Colonic mucosa (tissue), 4 donors: ENCODE data around the gene FAN1. TPM values are rescaled to one million over a fixed set of nuclear protein-coding genes. Genes with fewer than 3 reads are reported as not detected.

Source experiments
- DNase-seq: peaks from one replicate; pipeline ENCODE4 v3.0.0-alpha.2; 2020
- H3K27ac ChIP-seq: fragments of 200-600 bp; one replicate; pipeline ENCODE4 v1.8.0; 2021
- H3K27me3 ChIP-seq: fragments of 200-600 bp; one replicate; pipeline ENCODE4 v1.8.0; 2021
- H3K36me3 ChIP-seq: fragments of 200-600 bp; one replicate; pipeline ENCODE4 v1.8.0; 2021
- H3K4me1 ChIP-seq: fragments of 200-600 bp; one replicate; pipeline ENCODE4 v1.8.0; 2021; ENCODE audit warnings: mild to moderate bottlenecking
- H3K4me3 ChIP-seq: fragments of 200-600 bp; one replicate; pipeline ENCODE4 v1.8.0; 2021
- H3K9ac ChIP-seq, 2 donors: one replicate each; pipeline ENCODE4 v1.7.0; 2013; ENCODE audit warnings: control low read depth in 2 of 2, low read depth in 2 of 2, low read length in 2 of 2
- H3K9me3 ChIP-seq: fragments of 200-600 bp; one replicate; pipeline ENCODE4 v1.8.0; 2021
- intact Hi-C: fragments of 100-400 bp; cut with DNase I; formaldehyde crosslinking; loops from one replicate; pipeline ENCODE4 v1.14.1; 2022
- total RNA-seq, 2 donors: library from RNA; stranded (reverse); fragmentation: NEBNext Ultra II Directional in 1 of 2; extraction: Animal tissue kit (Norgen Biotek cat#: 25700) in 1 of 2; gene quantifications; one replicate each; pipeline ENCODE4 v1.2.1, GENCODE V29; 2021
- TF ChIP-seq, protein P1 (sequence below): fragments of 200-600 bp; IDR thresholded peaks from one replicate; pipeline ENCODE4 v1.8.0; 2022; ENCODE audit warnings: antibody characterized with exemption, mild to moderate bottlenecking
- donor health status: healthy.
- donor health status: DM: no; HTN: no; CAD: no.
- donor health status: DM: no; HTN: no; CAD: no.

The FAN1 gene
- total RNA-seq, 2 donors from 2014 or later = 12.0 to 22.2 TPM

DNA sequence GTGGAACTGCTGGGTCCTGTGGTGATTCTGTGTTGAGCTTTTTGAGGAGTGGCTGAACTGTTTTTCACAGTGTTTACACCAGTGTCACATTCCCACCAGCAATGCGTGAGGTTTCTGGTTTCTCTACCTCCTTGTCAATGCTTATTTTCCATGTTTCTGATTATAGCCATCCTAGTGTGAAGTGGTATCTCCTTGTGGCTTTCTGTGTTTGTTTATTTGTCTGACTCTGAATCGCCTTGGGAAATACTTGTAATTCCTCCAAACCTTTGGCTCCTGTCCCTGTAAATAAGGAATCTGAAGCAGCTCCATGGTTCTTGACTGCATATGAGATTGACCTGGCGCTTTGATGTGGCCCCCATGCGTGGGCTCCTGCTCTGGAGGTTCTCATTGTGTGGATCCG, 20.6 kb downstream of the FAN1 start:
- intact Hi-C loops = no loop called here
- H3K27me3 ChIP-seq = no peaks in the 10 kb centered on the region
- TF ChIP-seq, protein P1, sequence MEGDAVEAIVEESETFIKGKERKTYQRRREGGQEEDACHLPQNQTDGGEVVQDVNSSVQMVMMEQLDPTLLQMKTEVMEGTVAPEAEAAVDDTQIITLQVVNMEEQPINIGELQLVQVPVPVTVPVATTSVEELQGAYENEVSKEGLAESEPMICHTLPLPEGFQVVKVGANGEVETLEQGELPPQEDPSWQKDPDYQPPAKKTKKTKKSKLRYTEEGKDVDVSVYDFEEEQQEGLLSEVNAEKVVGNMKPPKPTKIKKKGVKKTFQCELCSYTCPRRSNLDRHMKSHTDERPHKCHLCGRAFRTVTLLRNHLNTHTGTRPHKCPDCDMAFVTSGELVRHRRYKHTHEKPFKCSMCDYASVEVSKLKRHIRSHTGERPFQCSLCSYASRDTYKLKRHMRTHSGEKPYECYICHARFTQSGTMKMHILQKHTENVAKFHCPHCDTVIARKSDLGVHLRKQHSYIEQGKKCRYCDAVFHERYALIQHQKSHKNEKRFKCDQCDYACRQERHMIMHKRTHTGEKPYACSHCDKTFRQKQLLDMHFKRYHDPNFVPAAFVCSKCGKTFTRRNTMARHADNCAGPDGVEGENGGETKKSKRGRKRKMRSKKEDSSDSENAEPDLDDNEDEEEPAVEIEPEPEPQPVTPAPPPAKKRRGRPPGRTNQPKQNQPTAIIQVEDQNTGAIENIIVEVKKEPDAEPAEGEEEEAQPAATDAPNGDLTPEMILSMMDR = no peak
- H3K9me3 ChIP-seq = no peaks in the 10 kb centered on the region
- DNase-seq = no peak
- H3K4me1 ChIP-seq = no peaks in the 10 kb centered on the region
- H3K4me3 ChIP-seq = no peak overlapping the region
- H3K27ac ChIP-seq = no peak overlapping the region
- peaks cover 15% of the 10 kb centered on the region for H3K36me3 ChIP-seq
- H3K9ac ChIP-seq = no peak overlapping the region

DNA sequence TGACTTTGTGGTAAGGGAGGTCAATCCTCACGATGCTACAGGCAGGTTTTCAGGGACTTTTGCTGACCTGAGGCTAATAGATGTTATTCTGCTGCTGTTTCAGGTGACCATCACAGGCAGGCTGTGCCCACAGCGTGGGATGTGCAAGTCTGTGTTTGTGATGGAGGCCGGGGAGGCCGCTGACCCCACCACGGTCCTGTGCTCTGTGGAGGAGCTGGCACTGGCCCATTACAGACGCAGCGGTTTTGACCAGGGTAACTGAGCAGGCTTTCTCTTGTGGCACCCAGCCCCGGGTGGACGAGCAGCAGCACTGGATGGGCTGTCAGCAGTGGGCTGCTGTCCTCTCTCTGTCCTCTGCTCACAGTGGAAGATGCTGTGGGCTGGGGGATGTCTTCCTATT, 22.0 kb downstream of the FAN1 start:
- intact Hi-C loops = no loop called here
- Histone ChIP-seq H3K4me1 (no peaks in the 10 kb centered on the region), H3K27me3 (no peaks in the 10 kb centered on the region), H3K9me3 (no peaks in the 10 kb centered on the region), H3K27ac (no peak overlapping the region), H3K9ac (no peak overlapping the region), H3K36me3 (peaks cover 15% of the 10 kb centered on the region), H3K4me3 (no peak overlapping the region)
- TF ChIP-seq, protein P1 = no peak
- DNase-seq = no peak

DNA sequence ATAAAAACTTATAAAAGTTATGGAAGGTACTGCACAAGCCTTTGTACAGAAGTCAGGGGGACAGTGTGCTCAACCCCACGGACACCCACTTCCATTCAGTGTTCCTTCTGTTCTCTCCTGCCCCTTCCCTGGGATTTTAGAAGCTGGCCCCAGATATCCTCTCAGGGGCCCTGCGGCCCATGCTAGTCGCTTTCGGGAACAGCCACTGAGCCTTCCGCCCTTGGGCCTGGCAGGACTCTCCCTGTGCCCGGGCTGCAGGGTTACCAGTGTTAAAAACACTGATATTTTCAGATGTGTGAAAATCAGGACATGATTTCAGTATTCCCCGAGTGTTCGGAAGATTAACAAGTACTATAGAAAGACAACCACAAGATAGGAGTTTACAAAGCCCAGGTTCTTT, 22.4 kb downstream of the FAN1 start:
- Histone ChIP-seq H3K9ac (no peak overlapping the region), H3K36me3 (peaks cover 15% of the 10 kb centered on the region), H3K4me1 (no peaks in the 10 kb centered on the region), H3K27ac (no peak overlapping the region), H3K27me3 (no peaks in the 10 kb centered on the region), H3K9me3 (no peaks in the 10 kb centered on the region), H3K4me3 (no peak overlapping the region)
- no peak for DNase-seq
- TF ChIP-seq, protein P1 = no peak
- intact Hi-C loops = no loop called here

DNA sequence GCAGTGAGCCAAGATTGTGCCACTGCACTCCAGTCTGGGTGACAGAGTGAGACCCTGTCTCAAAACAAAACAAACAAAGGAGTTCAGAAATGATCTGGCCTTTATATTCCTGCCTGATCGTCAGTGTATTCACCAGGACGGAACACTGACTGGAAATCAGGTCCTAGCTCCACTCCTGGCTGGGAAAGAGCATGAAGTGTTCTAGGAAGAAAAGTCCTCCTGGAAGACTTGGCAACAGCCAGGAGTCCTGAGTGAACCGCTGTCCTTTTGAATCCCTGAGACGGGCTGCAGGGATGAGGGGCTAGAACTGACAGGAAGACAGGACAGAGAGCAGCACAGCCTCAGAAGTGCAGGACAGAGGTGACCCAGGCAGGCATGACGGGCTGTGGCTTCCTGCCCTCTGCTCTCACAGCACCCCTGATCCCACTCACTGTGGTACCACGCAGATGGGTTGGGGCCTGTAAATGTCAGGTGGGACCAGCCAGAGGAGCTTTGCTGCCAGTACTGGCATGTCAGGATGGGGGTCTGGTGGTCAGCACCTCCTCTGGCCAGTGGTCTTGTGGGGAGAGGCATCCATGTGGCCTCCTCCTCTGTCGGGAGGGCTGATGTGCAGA, 23.5 kb downstream of the FAN1 start:
- Histone ChIP-seq H3K4me1 (no peaks in the 10 kb centered on the region), H3K4me3 (no peak overlapping the region), H3K9ac (no peak overlapping the region), H3K27me3 (no peaks in the 10 kb centered on the region), H3K36me3 (peaks cover 15% of the 10 kb centered on the region), H3K27ac (no peak overlapping the region), H3K9me3 (no peaks in the 10 kb centered on the region)
- TF ChIP-seq, protein P1 = no peak
- intact Hi-C loops = no loop called here
- DNase-seq = no peak

DNA sequence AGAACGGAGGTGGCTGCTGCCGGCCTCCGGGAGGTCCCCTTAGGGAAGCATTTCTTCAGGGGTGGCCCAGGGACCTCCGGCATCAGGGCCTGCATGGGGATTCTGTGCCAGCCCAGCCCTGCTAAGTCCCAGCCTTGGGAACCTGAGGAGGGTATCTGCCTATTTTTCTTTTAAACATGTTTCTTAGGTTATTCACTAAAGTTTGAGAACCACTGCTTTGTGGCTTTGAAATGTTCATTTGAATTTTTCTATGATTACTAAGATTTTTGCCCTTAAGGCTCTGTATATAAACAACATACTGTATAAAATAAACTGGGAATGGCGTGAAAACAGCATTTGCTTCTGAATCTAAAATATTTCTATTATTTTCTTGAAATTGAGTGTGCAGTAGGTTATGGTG, 24.4 kb downstream of the FAN1 start:
- H3K9me3 ChIP-seq = no peaks in the 10 kb centered on the region
- no peak overlapping the region for H3K9ac ChIP-seq
- intact Hi-C loops = no loop called here
- no peaks in the 10 kb centered on the region for H3K27me3 ChIP-seq
- no peak overlapping the region for H3K27ac ChIP-seq
- H3K36me3 ChIP-seq = peaks cover 15% of the 10 kb centered on the region
- H3K4me3 ChIP-seq = no peak overlapping the region
- TF ChIP-seq, protein P1 = no peak
- H3K4me1 ChIP-seq = no peaks in the 10 kb centered on the region
- DNase-seq = no peak
